ENCODE data around the gene BLOC1S4. TPM values are rescaled to one million over a fixed set of nuclear protein-coding genes. Genes with fewer than 3 reads are reported as not detected.
A peak's percentile ranks its signal among the peaks of the same experiment; 100 is the strongest.
"Not testable (repeated sequence)": the region's sequence is repeated elsewhere in the genome, so short reads cannot be mapped to it uniquely, and the experiment has no call there.

BLOC1S4 gene, protein sequence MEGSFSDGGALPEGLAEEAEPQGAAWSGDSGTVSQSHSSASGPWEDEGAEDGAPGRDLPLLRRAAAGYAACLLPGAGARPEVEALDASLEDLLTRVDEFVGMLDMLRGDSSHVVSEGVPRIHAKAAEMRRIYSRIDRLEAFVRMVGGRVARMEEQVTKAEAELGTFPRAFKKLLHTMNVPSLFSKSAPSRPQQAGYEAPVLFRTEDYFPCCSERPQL
- polyA plus RNA-seq (2012; ENCODE audit: insufficient read depth, insufficient read length), result 10.1 TPM

GRCh38 chr4:6716018-6716911 is at the start of gene BLOC1S4:
TSS of gene BLOC1S4 (plus strand) at chr4:6716174. CDS start at chr4:6716210, 36 bp downstream.
- peak within 1 kb of the TSS; percentile 77 for H3K4me3 ChIP-seq (ENCODE audit: low read length)
- peak; percentile 94 for DNase-seq (ENCODE audit: low read depth, low spot score)

DNA sequence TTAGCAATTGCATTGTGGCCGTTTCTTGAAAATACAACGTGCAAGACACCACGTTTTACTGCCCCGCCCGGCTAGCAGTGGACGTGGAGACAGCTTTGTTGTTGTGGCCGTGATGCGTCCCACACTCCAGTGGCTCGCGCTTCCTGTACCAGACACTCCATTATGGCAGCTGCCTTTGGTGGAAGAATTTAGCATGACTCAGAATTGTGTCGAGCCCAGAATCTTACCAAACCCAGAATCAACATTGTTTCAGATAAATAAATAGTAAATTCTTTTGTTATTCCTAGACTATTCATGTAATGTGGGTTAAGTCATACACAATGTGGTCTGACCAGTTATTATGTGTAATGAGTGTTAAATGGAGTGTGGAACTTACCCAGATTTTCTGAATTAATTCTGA is 47.6 kb upstream of the BLOC1S4 start:
- no peak for DNase-seq (ENCODE audit: low read depth, low spot score)
- H3K4me3 ChIP-seq (ENCODE audit: low read length), result no peak overlapping the region

DNA sequence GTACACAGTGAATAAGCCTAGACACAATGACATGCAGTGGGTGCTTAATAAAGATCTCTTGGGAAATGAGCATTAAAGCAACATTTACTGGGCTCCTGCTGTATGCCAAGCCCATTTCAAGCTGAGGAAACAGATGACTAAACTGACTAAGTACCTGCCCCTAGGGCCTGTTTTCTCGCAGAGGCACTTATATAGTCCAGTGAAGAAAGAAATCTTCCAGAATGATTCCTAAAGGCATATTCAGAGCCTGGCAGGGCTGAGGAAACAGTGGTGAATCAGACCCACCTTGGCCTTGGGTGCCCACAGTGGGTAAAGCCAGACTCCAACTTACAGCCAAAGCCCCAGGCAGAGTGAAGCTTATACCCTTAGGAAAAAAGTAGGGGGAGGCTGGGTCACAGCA is 44.3 kb upstream of the BLOC1S4 start:
- H3K4me3 ChIP-seq (ENCODE audit: low read length), result no peak overlapping the region
- DNase-seq (ENCODE audit: low read depth, low spot score), result no peak

DNA sequence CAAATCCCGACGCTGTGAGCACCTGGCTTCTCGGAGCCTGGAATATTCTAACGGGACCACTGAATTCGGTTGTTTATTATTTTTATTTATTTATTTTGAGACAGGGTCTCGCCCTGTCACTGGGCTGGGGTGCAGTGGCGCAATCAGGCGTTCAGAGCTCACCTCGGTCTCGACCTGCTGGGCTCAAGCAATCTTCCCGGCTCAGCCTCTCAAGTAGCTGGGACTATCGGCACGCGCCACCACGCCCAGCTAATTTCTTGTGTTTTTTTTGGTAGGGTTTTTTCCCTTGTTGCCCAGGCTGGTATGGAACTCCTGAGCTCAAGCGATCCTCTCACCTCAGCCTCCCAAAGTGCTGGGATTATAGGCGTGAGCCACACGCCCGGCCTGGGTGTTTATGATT is 43.8 kb upstream of the BLOC1S4 start:
- DNase-seq (ENCODE audit: low read depth, low spot score), result no peak
- no peak overlapping the region for H3K4me3 ChIP-seq (ENCODE audit: low read length)

DNA sequence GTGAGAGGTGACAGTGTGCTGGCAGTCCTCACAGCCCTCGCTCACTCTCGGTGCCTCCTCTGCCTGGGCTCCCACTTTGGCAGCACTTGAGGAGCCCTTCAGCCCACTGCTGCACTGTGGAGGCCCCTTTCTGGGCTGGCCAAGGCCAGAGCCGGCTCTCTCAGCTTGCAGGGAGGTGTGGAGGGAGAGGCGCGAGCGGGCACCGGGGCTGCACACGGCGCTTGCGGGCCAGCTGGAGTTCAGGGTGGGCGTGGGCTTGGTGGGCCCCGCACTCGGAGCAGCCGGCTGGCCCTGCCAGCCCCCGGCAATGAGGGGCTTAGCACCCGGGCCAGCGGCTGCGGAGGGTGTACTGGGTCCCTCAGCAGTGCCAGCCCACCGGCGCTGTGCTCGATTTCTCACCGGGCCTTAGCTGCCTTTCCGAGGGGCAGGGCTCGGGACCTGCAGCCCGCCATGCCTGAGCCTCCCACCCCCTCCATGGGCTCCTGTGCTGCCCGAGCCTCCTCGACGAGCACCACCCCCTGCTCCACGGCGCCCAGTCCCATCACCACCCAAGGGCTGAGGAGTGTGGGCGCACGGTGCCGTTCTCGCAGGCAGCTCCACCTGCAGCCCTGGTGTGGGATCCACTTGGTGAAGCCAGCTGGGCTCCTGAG is 43.3 kb upstream of the BLOC1S4 start:
- not testable (repeated sequence) for DNase-seq (ENCODE audit: low read depth, low spot score)
- H3K4me3 ChIP-seq (ENCODE audit: low read length), result peak overlapping the region; percentile 81

DNA sequence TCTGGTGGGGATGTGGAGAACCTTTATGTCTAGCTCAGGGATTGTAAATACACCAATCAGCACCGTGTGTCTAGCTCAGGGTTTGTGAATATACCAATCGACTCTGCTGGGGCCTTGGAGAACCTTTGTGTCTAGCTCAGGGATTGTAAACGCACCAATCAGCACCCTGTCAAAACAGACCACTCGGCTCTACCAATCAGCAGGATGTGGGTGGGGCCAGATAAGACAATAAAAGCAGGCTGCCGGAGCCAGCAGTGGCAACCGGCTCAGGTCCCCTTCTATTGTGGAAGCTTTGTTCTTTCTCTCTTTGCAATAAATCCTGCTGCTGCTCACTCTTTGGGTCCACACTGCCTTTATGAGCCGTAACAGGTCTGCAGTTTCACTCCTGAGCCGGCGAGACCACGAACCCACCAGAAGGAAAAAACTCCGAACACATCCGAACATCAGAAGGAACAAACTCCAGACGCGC is 42.7 kb upstream of the BLOC1S4 start:
- peak overlapping the region; percentile 81 for H3K4me3 ChIP-seq (ENCODE audit: low read length)
- peak; percentile 56 for DNase-seq (ENCODE audit: low read depth, low spot score)

DNA sequence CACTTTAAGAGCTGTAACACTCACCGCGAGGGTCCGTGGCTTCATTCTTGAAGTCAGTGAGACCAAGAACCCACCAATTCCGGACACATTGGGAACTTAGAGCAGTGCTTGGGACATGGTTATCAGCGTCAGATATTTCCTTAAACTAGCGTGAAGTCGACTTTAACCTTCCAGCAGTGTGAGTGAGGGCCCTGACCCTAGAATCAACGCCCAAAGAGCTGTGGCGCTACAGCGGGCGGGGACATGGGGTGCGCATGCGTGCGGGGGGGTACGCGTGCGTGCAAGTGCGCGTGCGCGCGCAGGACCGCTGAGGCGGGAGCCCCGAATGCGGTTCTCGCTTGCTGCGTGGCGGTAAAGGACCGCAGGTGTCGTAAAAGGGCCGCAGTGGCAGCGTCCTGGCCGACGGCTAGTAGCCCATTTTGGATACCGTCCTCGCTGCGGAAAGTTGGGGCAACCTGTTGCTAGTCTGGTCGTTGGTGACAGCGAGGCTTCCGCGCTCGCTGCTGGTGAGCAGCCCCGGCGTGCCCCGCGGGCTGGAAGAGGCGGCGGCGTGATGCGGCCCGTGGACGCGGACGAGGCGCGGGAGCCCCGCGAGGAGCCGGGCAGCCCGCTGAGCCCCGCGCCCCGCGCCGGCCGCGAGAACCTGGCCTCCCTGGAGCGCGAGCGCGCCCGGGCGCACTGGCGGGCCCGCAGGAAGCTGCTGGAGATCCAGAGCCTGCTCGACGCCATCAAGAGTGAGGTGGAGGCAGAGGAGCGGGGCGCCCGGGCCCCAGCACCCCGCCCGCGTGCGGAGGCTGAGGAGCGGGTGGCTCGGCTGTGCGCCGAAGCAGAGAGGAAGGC is 42.1 kb upstream of the BLOC1S4 start:
- peak; percentile 95 for DNase-seq (ENCODE audit: low read depth, low spot score)
- peak overlapping the region; percentile 81 for H3K4me3 ChIP-seq (ENCODE audit: low read length)

GRCh38 chr4:6674500-6675149 is 41.3 kb upstream of the BLOC1S4 start:
- DNase-seq (ENCODE audit: low read depth, low spot score), result peak; percentile 82
- H3K4me3 ChIP-seq (ENCODE audit: low read length), result peak overlapping the region; percentile 81

GRCh38 chr4:6676722-6677558 is 39.0 kb upstream of the BLOC1S4 start:
- DNase-seq (ENCODE audit: low read depth, low spot score), result no peak

DNA sequence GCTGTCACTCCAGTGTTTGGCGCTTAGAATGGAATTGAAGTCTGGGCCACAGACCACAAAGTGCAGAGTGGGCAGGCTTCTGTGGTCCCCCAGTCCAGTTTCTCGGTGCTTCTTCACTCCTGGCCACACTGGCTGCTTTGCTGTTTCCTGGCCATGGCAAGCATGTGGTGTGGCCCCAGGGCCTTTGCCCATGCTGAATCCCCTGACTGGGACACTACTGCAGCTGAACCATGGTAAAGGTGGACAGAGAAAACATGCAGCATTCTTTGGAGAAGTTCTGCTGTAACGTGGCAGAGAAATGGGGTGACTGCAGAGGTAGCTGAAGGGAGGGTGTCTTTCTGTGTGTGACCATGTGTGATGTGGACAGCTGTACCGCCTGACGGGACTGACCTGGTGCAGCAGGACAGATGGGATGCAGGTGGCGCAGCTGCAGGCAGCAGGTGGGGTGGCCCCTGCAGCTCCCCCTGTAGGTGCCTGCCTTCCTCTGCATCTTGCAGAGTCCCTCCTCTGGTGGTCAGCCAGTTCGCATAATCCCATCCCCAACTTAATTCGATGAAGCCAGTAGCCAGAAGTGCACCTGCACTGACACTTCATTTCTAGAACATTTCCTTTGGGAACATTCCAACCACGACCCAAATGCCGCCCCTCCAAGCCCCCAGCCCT is 35.5 kb upstream of the BLOC1S4 start:
- no peak overlapping the region for H3K4me3 ChIP-seq (ENCODE audit: low read length)
- no peak for DNase-seq (ENCODE audit: low read depth, low spot score)

More at GRCh38 chr4:6676722-6677558, 39.0 kb upstream of the BLOC1S4 start:
- H3K4me3 ChIP-seq (ENCODE audit: low read length), result no peak overlapping the region

GRCh38 chr4:6681191-6681590 is 34.8 kb upstream of the BLOC1S4 start:
- no peak for DNase-seq (ENCODE audit: low read depth, low spot score)
- no peak overlapping the region for H3K4me3 ChIP-seq (ENCODE audit: low read length)

DNA sequence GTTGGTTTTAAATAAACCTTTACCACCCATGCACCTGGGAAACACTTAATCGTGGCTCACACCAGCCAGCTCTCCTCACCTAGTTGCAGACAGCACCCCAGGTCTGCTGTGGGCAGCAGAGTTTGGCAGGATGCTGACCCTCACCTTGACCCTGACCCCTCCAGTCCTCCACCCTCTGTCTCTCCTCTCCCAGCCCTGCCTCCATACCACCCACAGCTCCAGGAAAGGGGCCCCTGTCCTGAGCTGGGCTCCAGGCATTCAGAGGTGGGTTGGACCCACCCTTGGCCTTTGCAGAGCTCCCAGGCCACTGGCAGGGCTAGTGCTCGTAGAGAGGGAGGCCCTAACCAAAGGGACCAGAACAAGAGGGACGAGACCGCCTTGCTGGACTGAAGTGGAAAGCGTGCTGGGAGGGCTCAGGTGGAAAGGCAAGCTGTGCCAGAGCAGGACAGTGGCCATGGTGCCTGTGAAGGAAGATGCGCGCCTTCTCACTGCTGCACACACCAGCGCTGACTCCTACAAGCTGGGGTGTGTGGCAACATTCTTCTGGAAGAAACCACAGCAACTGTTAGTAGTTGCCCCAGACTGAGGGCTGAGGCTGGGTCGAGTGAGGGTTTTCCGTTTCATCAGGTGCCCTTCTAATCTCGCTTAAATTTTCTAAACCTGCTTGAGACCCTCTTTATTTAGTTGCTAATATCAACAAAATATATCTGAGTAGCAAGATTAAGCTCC is 32.9 kb upstream of the BLOC1S4 start:
- DNase-seq (ENCODE audit: low read depth, low spot score), result peak; percentile 53

DNA sequence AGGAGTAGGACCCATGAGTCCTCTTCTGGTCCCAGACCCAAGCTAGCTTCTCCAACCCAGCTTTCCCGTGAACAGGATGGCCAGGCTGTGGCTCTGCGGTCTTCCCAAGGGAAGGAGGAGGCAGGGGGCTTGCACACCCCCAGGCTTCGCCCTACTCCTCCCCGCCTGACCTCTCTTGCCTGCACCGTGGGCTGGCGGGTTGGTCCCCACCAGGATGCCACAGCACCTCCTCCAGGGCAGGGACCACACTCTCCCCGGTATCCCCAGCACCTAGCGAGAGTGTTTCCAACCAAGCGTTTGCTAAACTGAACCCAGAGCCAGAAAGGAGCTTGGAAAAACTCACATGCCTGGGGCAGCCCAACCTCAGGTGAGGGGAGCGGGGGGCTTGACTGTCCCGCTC is 31.3 kb upstream of the BLOC1S4 start:
- DNase-seq (ENCODE audit: low read depth, low spot score), result no peak

More for the DNA sequence above, 32.9 kb upstream of the BLOC1S4 start:
- no peak overlapping the region for H3K4me3 ChIP-seq (ENCODE audit: low read length)

GRCh38 chr4:6686104-6686787 is 29.7 kb upstream of the BLOC1S4 start:
- H3K4me3 ChIP-seq (ENCODE audit: low read length), result no peak overlapping the region
- DNase-seq (ENCODE audit: low read depth, low spot score), result no peak

More for the DNA sequence above, 31.3 kb upstream of the BLOC1S4 start:
- no peak overlapping the region for H3K4me3 ChIP-seq (ENCODE audit: low read length)

DNA sequence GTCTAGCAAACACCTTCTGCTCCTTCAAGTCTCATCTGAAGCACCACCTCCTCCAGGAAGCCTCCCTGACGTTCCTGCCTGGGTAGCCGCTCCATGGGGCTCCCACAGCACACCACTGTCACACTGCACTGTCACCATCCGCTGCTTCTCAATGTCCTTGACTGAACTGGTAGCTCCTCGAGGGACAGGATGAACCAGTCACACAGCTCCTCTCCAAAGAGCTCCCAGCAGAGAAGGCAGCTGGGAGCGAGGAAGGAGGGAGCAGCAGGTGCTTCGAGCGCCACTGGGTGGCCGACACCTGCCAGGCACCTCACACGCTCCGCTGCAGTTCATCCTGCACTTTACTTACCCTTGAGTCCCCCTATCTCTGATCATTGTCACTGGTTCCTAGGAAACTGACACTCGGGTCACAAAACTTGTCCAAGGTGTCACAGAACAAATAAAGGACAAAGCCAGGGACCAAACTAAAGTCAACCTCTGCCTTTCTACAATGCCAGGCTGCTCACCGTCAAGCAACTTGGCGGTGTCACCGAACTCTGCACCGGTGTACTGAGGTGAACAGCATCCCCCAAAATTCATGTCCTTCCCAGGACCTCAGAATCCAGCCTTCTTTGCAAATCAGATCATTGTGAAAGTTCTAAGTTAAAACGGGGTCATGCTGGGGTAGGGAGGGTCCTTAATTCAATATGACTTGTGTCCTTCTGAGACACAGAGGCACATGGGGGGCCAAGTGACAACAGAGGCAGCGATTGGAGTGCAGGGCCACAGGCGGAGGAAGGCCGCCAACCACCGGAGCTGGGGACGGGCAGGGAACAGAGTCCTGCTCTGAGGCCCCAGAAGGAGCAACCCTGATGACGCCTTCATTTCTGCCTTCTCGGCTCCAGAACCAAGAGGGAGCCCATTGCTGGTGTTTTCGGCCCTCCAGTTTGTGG is 27.8 kb upstream of the BLOC1S4 start:
- DNase-seq (ENCODE audit: low read depth, low spot score), result peak; percentile 28

More for the DNA sequence above, 27.8 kb upstream of the BLOC1S4 start:
- no peak overlapping the region for H3K4me3 ChIP-seq (ENCODE audit: low read length)

All from Jurkat, Clone E6-1 (cell line).